MCF 10A (cell line): Measurements from ENCODE around the gene GRIN2C. TPM values are rescaled to one million over a fixed set of nuclear protein-coding genes. Genes with fewer than 3 reads are reported as not detected.

Experiments
- BruUV-seq: library from RNA; stranded (reverse); fragments of 400-500 nt; replicated peaks from 2 replicates; lab custom pipeline; 2021; lab: Mats Ljungman, UMichigan
- CTCF ChIA-PET: fragments of 300-600 bp; sonication (Branson Sonifier 250); formaldehyde crosslinking; extraction: SDS; loops from one replicate; lab custom pipeline; 2021; ENCODE audit warnings: antibody characterized with exemption, inconsistent platforms; lab: Yijun Ruan, JAX
- POLR2A ChIA-PET: fragments of 300-600, 350-650 bp; sonication (Branson Sonifier 250); formaldehyde crosslinking; extraction: SDS; loops from one replicate; lab custom pipeline; 2020; ENCODE audit warnings: antibody characterized with exemption, inconsistent platforms; lab: Yijun Ruan, JAX
- DNase-seq: peaks from one replicate; pipeline ENCODE4 v3.0.0-alpha.2; 2018; ENCODE audit not compliant: unreplicated experiment
- H3K27ac Mint-ChIP-seq: one replicate; pipeline ENCODE4 v1.8.0; 2022; ENCODE audit warnings: mild to moderate bottlenecking, low read depth, mixed read lengths; ENCODE audit not compliant: unreplicated experiment
- H3K27me3 Mint-ChIP-seq: one replicate; pipeline ENCODE4 v1.8.0; 2022; ENCODE audit warnings: mixed read lengths; ENCODE audit not compliant: insufficient read depth, unreplicated experiment
- H3K36me3 Mint-ChIP-seq: one replicate; pipeline ENCODE4 v1.8.0; 2022; ENCODE audit warnings: mild to moderate bottlenecking, moderate library complexity, mixed read lengths; ENCODE audit not compliant: insufficient read depth, unreplicated experiment
- H3K4me1 Mint-ChIP-seq: one replicate; pipeline ENCODE4 v1.8.0; 2022; ENCODE audit warnings: mixed read lengths; ENCODE audit not compliant: insufficient read depth, unreplicated experiment
- H3K4me3 Mint-ChIP-seq: one replicate; pipeline ENCODE4 v1.8.0; 2022; ENCODE audit warnings: mild to moderate bottlenecking, moderate library complexity, mixed read lengths; ENCODE audit not compliant: unreplicated experiment
- H3K9me3 Mint-ChIP-seq: one replicate; pipeline ENCODE4 v1.8.0; 2022; ENCODE audit warnings: mixed read lengths; ENCODE audit not compliant: unreplicated experiment
- intact Hi-C: fragments of 100-400 bp; cut with micrococcal nuclease; formaldehyde crosslinking; loops from 2 replicates; pipeline ENCODE4 v1.14.1; 2022
- total RNA-seq: library from RNA; stranded (reverse); gene quantifications from 2 replicates; pipeline ENCODE4 v1.2.3, GENCODE V29; 2022
- TF ChIP-seq, protein P1 (sequence below): fragments of 200-600 bp; IDR thresholded peaks from one replicate; pipeline ENCODE4 v1.8.0; 2022; ENCODE audit warnings: antibody characterized with exemption, mild to moderate bottlenecking; ENCODE audit not compliant: unreplicated experiment

The GRIN2C gene
- total RNA-seq, 1 experiment from 2014 or later, result 0.28 TPM

DNA sequence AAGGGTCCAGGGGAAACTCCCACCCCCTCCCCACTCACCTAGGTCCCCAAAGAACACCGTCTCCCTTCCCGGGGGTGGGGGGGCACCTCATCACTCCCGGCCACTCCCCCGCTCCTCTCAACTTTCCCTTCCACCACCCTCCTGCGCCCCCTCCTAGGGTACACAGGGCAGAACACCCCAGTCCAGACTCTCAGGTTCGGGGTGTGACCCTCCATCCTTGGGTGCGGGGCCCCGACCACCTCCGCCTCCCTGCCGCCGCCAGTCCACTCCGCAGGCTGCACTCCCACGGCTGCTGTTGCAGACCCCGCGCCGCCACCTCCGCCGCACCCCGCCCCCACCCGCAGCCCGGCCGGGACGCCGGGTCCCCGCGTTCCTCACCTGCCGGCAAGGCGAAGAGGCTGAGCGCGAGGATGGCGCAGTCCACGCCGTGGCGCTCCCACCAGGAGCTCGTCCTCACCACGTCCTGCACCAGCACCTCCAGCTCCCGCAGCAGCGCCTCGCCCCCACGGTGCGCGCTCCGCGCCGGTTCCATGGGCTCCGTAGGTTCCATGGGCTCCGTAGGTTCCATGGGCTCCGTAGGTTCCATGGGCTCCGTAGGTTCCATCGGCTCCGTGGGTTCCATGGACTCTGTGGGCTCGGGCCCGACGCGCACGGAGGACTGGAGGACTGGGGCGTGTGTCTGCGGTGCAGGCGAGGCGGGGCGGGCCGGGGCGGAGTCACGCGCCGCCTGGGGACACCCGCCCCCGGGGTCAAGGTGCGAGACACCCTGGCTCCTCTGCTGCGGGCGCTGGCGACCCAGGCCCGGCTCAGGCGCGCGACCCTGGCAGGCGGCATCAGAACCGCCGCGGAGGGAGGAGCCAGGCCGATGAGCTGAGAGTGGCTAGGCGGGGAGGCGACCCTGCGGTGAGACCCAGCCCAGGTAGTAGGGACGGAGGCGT, 33.6 kb upstream of the GRIN2C start, which contains the start of gene FADS6:
TSS of gene FADS6 (minus strand) at position 660 of the 938 bp plus-strand sequence. CDS start at position 622, 38 bp downstream.
- H3K4me1 Mint-ChIP-seq, result no peaks in the 10 kb centered on the region
- ChIA-PET CTCF (interaction anchor here (1.0 kb wide), 1 partner anchor 27 kb away, joined by 3 read pairs; no protein-coding TSS in a partner anchor), POLR2A (no interaction called here)
- TF ChIP-seq, protein P1, sequence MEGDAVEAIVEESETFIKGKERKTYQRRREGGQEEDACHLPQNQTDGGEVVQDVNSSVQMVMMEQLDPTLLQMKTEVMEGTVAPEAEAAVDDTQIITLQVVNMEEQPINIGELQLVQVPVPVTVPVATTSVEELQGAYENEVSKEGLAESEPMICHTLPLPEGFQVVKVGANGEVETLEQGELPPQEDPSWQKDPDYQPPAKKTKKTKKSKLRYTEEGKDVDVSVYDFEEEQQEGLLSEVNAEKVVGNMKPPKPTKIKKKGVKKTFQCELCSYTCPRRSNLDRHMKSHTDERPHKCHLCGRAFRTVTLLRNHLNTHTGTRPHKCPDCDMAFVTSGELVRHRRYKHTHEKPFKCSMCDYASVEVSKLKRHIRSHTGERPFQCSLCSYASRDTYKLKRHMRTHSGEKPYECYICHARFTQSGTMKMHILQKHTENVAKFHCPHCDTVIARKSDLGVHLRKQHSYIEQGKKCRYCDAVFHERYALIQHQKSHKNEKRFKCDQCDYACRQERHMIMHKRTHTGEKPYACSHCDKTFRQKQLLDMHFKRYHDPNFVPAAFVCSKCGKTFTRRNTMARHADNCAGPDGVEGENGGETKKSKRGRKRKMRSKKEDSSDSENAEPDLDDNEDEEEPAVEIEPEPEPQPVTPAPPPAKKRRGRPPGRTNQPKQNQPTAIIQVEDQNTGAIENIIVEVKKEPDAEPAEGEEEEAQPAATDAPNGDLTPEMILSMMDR, result no peak
- H3K27me3 Mint-ChIP-seq, result peaks cover 53% of the 10 kb centered on the region
- no peak for DNase-seq
- intact Hi-C loops, result no loop called here
- BruUV-seq, result no TSS peak
- no peaks in the 10 kb centered on the region for H3K36me3 Mint-ChIP-seq
- H3K9me3 Mint-ChIP-seq, result no peaks in the 10 kb centered on the region
- no peak within 1 kb of the TSS for H3K27ac Mint-ChIP-seq
- H3K4me3 Mint-ChIP-seq, result no peak within 1 kb of the TSS

DNA sequence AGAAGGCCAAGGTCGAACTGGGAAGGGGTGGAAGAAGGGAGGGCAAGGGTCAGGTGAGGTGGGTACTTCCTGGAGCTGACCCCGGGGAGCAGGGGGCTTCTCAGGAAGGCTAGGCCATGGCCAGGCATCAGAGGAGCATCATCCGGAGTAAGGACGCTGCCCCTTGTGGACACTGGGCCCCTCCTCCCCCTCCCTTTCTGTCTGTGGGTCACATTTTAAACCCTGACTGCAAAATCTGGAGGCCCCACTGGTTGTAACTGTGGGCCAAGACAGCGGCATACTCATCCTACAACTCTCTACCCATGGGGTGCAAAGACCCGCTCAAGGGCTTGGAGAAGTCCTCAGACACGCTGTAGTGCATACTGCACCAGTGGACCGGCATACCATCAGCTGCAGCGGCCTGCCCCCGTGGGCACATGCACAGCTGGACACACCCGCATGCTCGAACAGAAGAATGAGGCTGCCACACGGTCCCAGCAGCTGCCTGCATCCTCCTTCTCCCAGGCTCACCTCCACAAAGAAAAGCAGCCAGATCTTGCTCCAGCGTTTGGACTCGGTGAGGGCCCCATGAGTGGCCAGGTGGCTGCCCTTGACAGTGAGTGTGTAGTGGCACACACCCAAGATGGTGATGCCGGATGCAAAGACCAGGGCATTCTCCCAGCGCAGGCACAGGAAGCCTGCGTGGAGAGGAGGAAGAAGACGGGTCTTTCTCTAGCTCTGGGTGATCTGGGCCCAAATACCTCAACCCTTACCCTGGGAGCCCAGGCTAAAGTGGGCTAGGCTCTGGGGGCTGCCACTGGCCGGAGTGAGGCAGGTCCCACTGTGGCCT, 32.5 kb upstream of the GRIN2C start:
- CTCF ChIA-PET, result interaction anchor here (0.7 kb wide), 3 partner anchors 25 to 1333 kb away, joined by 3 read pairs; no protein-coding TSS in a partner anchor
- intact Hi-C loops, result no loop called here
- BruUV-seq, result no TSS peak
- Mint-ChIP-seq H3K27ac (no peak overlapping the region), H3K4me3 (no peak overlapping the region), H3K36me3 (no peaks in the 10 kb centered on the region), H3K27me3 (peaks cover 53% of the 10 kb centered on the region), H3K9me3 (no peaks in the 10 kb centered on the region), H3K4me1 (no peaks in the 10 kb centered on the region)
- TF ChIP-seq, protein P1, result no peak
- DNase-seq, result no peak
- POLR2A ChIA-PET, result interaction anchor here (0.7 kb wide), 1 partner anchor 19 kb away, joined by 5 read pairs; the partner anchor contains the start of gene FDXR

DNA sequence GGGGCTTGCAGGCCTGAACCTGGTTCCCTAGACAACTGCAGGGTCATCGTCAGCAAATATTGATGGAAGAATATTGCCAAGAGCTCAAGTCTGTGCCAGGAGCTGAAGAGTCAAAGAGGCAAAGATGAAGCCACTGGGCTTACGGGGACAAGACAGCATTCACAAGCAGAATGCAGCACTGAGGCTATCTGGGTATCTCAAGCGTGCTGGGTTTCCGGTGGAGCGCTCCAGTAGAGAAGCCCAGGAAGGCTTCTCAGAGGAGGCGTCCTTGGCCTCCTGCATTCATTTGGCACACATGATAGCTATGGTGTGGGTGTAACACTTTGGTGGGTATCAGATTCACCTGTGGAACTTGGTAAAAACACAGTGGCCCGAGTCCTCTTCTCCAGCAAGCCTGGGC, 30.9 kb upstream of the GRIN2C start:
- no peak for DNase-seq
- ChIA-PET CTCF (interaction anchor here (0.9 kb wide), 1 partner anchor 347 kb away, joined by 3 read pairs; no protein-coding TSS in a partner anchor), POLR2A (interaction anchor here (1.2 kb wide), 1 partner anchor 17 kb away, joined by 7 read pairs; no protein-coding TSS in a partner anchor)
- no peaks in the 10 kb centered on the region for H3K36me3 Mint-ChIP-seq
- no peak overlapping the region for H3K27ac Mint-ChIP-seq
- intact Hi-C loops, result no loop called here
- H3K4me1 Mint-ChIP-seq, result no peaks in the 10 kb centered on the region
- peaks cover 47% of the 10 kb centered on the region for H3K27me3 Mint-ChIP-seq
- TF ChIP-seq, protein P1, result no peak
- H3K4me3 Mint-ChIP-seq, result no peak overlapping the region
- H3K9me3 Mint-ChIP-seq, result no peaks in the 10 kb centered on the region
- BruUV-seq, result no TSS peak
